SU-DHL-6 (cell line): ENCODE results near the gene ZNF837.

Experiments used
- EZH2phosphoT487 ChIP-seq: fragments of 200-600 bp; sonication (generic), shearing (Covaris generic); conservative IDR thresholded peaks from 2 replicates; pipeline ENCODE4 v1.6.1; 2018; ENCODE audit warnings: mild to moderate bottlenecking, antibody characterized with exemption, low read length, moderate library complexity, mixed read lengths
- TF ChIP-seq, protein P1 (sequence below): fragments of 200-600 bp; sonication (generic); IDR thresholded peaks from one replicate; pipeline ENCODE4 v1.5.1; 2017; ENCODE audit warnings: antibody characterized with exemption, mild to moderate bottlenecking, low read length, moderate library complexity; ENCODE audit not compliant: insufficient read depth, poor library complexity, severe bottlenecking

DNA sequence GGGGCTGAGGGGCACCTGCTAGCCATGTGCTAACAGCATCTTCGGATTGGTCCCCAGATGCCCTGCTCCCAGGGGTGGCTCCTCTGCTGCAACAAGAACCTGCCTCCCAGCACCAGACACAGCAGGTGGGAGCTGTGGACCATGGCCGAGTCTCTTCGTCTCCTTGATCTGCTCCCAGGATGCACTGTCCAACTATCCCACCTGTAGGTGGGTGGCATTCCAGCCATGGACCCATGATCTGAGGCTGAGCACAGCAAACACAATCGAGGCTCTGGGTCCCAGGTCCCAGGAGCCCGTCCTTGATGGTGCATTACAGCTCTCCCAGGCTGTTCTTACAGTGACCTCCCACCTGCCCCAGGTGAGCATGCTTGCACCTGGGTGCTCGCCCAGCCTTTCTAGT lies 1.6 kb downstream of the ZNF837 start:
- TF ChIP-seq, protein P1, sequence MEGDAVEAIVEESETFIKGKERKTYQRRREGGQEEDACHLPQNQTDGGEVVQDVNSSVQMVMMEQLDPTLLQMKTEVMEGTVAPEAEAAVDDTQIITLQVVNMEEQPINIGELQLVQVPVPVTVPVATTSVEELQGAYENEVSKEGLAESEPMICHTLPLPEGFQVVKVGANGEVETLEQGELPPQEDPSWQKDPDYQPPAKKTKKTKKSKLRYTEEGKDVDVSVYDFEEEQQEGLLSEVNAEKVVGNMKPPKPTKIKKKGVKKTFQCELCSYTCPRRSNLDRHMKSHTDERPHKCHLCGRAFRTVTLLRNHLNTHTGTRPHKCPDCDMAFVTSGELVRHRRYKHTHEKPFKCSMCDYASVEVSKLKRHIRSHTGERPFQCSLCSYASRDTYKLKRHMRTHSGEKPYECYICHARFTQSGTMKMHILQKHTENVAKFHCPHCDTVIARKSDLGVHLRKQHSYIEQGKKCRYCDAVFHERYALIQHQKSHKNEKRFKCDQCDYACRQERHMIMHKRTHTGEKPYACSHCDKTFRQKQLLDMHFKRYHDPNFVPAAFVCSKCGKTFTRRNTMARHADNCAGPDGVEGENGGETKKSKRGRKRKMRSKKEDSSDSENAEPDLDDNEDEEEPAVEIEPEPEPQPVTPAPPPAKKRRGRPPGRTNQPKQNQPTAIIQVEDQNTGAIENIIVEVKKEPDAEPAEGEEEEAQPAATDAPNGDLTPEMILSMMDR: no peak
- TF ChIP-seq EZH2phosphoT487: no peak
